SH-SY5Y (cell line): Measurements from ENCODE around the gene PPP3R1.

Experiments used
- GATA2 ChIP-seq: IDR thresholded peaks from 2 replicates; pipeline ENCODE4 v1.6.1; 2011; ENCODE audit warnings: mild to moderate bottlenecking, low read depth, low read length
- GATA3 ChIP-seq: IDR thresholded peaks from 2 replicates; pipeline ENCODE4 v1.6.1; 2011; ENCODE audit warnings: low read depth, mild to moderate bottlenecking, low read length, moderate library complexity

GRCh38 chr2:68187329-68187728, 65.0 kb downstream of the PPP3R1 start:
- TF ChIP-seq GATA2 (no peak), GATA3 (no peak)
